B cell (primary cell): Measurements from ENCODE around the gene CEACAM16. TPM values are rescaled to one million over a fixed set of nuclear protein-coding genes. Genes with fewer than 3 reads are reported as not detected.

ENCODE experiments used
- ATAC-seq: fragments of 200-7000 bp; cut with Tn5 transposase; one replicate; pipeline ENCODE4 v1.10.0; 2021; ENCODE audit warnings: low read depth, mild to moderate bottlenecking, moderate number of reproducible peaks, moderate library complexity
- CTCF ChIA-PET: fragments of 350-600 bp; sonication (Branson Sonifier 250); formaldehyde crosslinking; loops from one replicate; lab custom pipeline; 2021; ENCODE audit warnings: antibody characterized with exemption, inconsistent platforms; lab: Charles Lee
- POLR2A ChIA-PET: fragments of 350-600 bp; sonication (Branson Sonifier 250); formaldehyde crosslinking; loops from one replicate; lab custom pipeline; 2021; ENCODE audit warnings: antibody characterized with exemption; lab: Charles Lee
- DNase-seq: peaks from one replicate; pipeline ENCODE4 v3.0.0; 2013
- H2AFZ ChIP-seq: 2 replicates; pipeline ENCODE4 v1.6.1; 2012; ENCODE audit warnings: mild to moderate bottlenecking, low read depth, low read length; ENCODE audit not compliant: insufficient read depth, poor library complexity, severe bottlenecking
- H3K27ac ChIP-seq, 2 donors: 1 replicate in 1 of 2; 2 replicates in 1 of 2; pipeline ENCODE4 v1.5.1; 2012 to 2013; ENCODE audit warnings: low read length in 2 of 2, mild to moderate bottlenecking in 2 of 2, moderate library complexity in 1 of 2
- H3K27me3 ChIP-seq, 4 experiments: fragments of 200-600 bp in 1 of 4; sonication (generic) in 1 of 4; replicated peaks in 1 of 4; 1 replicate in 2 of 4; 2 replicates in 2 of 4; pipeline versions ENCODE4 v1.6.1 to v1.7.0; 2013 to 2016; ENCODE audit warnings: low read length in 3 of 4, mild to moderate bottlenecking in 2 of 4, mixed read lengths in 1 of 4, moderate library complexity in 1 of 4; ENCODE audit not compliant: insufficient read depth in 4 of 4, control insufficient read depth in 3 of 4; ENCODE audit errors: control extremely low read depth in 1 of 4
- H3K36me3 ChIP-seq, 2 experiments: replicated peaks in 1 of 2; 1 replicate in 1 of 2; 2 replicates in 1 of 2; pipeline versions ENCODE4 v1.6.1 to v1.7.1; 2013; ENCODE audit warnings: low read length in 1 of 2; ENCODE audit not compliant: insufficient read depth in 2 of 2, control insufficient read depth in 1 of 2; ENCODE audit errors: control extremely low read depth in 1 of 2, extremely low read depth in 1 of 2
- H3K4me1 ChIP-seq, 2 donors: fragments of 200-600 bp in 1 of 2; sonication (generic) in 1 of 2; 1 replicate in 1 of 2; 2 replicates in 1 of 2; pipeline versions ENCODE4 v1.5.1 to v1.6.1; 2013 to 2017; ENCODE audit warnings: low read length in 2 of 2; ENCODE audit not compliant: control insufficient read depth in 2 of 2, insufficient read depth in 2 of 2
- H3K4me2 ChIP-seq: replicated peaks from 2 replicates; pipeline ENCODE3; 2012; ENCODE audit warnings: mild to moderate bottlenecking, low read depth, low read length; ENCODE audit not compliant: poor library complexity, severe bottlenecking
- H3K4me3 ChIP-seq, 5 experiments: fragments of 200-600 bp in 1 of 5; sonication (generic) in 1 of 5; 1 replicate in 3 of 5; 2 replicates in 2 of 5; pipeline versions ENCODE4 v1.5.1 to v1.7.0; 2011 to 2016; ENCODE audit warnings: low read length in 4 of 5, mild to moderate bottlenecking in 4 of 5, low read depth in 2 of 5, control low read depth in 1 of 5, moderate library complexity in 1 of 5; ENCODE audit not compliant: insufficient read depth in 1 of 5; ENCODE audit errors: control extremely low read depth in 1 of 5, extremely low read depth in 1 of 5
- H3K79me2 ChIP-seq: fragments of 200-600 bp; sonication (generic); one replicate; pipeline ENCODE4 v1.6.0; 2016; ENCODE audit warnings: low read length; ENCODE audit not compliant: control insufficient read depth, insufficient read depth
- H3K9ac ChIP-seq: fragments of 200-600 bp; sonication (generic); 2 replicates; pipeline ENCODE4 v1.6.1; 2017; ENCODE audit warnings: mild to moderate bottlenecking, low read length, moderate library complexity
- H3K9me3 ChIP-seq, 3 donors: one replicate each; pipeline versions ENCODE4 v1.6.1 to v1.7.1; 2013; ENCODE audit warnings: low read length in 2 of 3; ENCODE audit not compliant: control insufficient read depth in 2 of 3, insufficient read depth in 1 of 3; ENCODE audit errors: control extremely low read depth in 1 of 3
- H4K20me1 ChIP-seq: 2 replicates; pipeline ENCODE4 v1.6.0; 2012; ENCODE audit warnings: mild to moderate bottlenecking, low read length; ENCODE audit not compliant: insufficient read depth, control insufficient read depth, poor library complexity, severe bottlenecking
- H3K27ac Mint-ChIP-seq: one replicate; pipeline ENCODE4 v1.8.0; 2021; ENCODE audit warnings: mixed read lengths
- H3K27me3 Mint-ChIP-seq: one replicate; pipeline ENCODE4 v1.8.0; 2021; ENCODE audit warnings: mixed read lengths
- H3K4me1 Mint-ChIP-seq: one replicate; pipeline ENCODE4 v1.8.0; 2021; ENCODE audit warnings: mixed read lengths
- H3K4me3 Mint-ChIP-seq: one replicate; pipeline ENCODE4 v1.8.0; 2021; ENCODE audit warnings: mixed read lengths
- H3K9me3 Mint-ChIP-seq: one replicate; pipeline ENCODE4 v1.8.0; 2022; ENCODE audit warnings: mixed read lengths; ENCODE audit not compliant: insufficient read depth
- EZH2 ChIP-seq: IDR thresholded peaks from 2 replicates; pipeline ENCODE4 v1.6.1; 2012; ENCODE audit warnings: borderline replicate concordance, low read depth, mild to moderate bottlenecking, moderate library complexity, low read length; ENCODE audit not compliant: insufficient read depth, poor library complexity, severe bottlenecking
- WGBS: methylation state at CpG from one replicate; pipeline ENCODE4 v1.1.5; 2013; ENCODE audit warnings: missing lambda C conversion rate; ENCODE audit not compliant: insufficient coverage; 5-methylcytosine and 5-hydroxymethylcytosine counted together
- intact Hi-C: fragments of 100-400 bp; cut with micrococcal nuclease; formaldehyde crosslinking; loops from one replicate; pipeline ENCODE4 v1.10.0; 2022
- polyA plus RNA-seq: library from polyadenylated mRNA; depleted of rRNA; stranded (reverse); fragments of >200 nt; gene quantifications from 2 replicates; pipeline ENCODE4 v1.2.3, GENCODE V29; 2012
- total RNA-seq, 2 donors: library from RNA; stranded (reverse); fragments of 120-200 nt in 1 of 2; gene quantifications; 1 replicate in 1 of 2; 2 replicates in 1 of 2; pipeline versions ENCODE4 v1.2.3 to v1.2.4, GENCODE V29; 2013 to 2022
- TF ChIP-seq, protein P1 (sequence below): fragments of 200-600 bp; IDR thresholded peaks from one replicate; pipeline ENCODE4 v1.8.0; 2022; ENCODE audit warnings: antibody characterized with exemption, mild to moderate bottlenecking

Gene CEACAM16
- total and polyA plus RNA-seq, 2 donors (not counting 1 experiment from before 2014, with no cell fraction given) = not detected

DNA sequence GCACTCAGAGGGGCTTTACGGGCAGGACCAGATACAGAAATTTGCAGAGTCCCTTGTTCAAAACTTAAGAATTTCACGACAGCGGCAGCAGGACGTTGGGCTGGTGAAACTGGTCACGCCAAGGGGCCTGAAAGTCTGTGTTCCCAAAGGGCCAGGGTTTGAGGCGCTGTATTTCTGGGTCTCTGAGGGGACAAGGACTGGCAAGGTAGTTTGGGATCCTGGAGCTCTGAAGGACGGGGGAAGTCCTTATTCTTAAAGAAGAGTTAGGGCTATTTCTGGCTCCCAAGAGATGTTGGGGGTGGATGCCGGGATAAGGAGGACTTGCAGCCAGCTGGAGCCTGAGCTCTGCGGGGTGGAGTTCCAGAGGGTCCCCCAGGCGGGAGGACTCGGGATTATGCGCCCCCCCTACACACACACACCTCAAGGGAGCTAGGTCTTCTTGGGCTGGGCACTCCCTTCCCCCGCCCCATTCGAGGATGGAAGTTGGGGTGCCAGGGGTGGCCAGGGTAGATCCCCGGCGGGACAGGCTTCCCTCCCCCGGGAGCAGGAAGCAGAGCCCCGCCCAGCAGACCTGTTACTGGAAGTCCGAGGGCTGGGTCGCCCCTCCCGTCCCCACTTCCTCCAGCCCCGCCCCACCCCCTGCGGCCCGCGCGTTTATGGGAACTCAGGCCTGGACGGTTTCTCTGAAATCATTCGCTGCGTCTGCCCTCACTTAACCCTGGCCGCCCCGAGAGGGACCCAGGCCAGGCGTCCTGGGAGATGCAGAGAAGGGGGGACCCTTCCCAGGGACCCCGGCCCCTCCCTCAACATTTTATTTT is 55.2 kb downstream of the CEACAM16 start:
- H3K9me3 ChIP-seq = no peaks in the 10 kb centered on the region
- peak overlapping the region; percentile 97 for H3K4me2 ChIP-seq
- no peaks in the 10 kb centered on the region for H3K27me3 ChIP-seq
- DNase-seq = peak; percentile 77
- Mint-ChIP-seq H3K27me3 (no peaks in the 10 kb centered on the region), H3K4me3 (peak overlapping the region; percentile 97), H3K9me3 (no peaks in the 10 kb centered on the region), H3K4me1 (peaks cover 61% of the 10 kb centered on the region), H3K27ac (peak overlapping the region; percentile 98)
- peak overlapping the region; percentile 92 for H3K9ac ChIP-seq
- H3K27ac ChIP-seq = peak overlapping the region; percentile 92
- H3K79me2 ChIP-seq = peaks cover 8% of the 10 kb centered on the region
- TF ChIP-seq, protein P1, sequence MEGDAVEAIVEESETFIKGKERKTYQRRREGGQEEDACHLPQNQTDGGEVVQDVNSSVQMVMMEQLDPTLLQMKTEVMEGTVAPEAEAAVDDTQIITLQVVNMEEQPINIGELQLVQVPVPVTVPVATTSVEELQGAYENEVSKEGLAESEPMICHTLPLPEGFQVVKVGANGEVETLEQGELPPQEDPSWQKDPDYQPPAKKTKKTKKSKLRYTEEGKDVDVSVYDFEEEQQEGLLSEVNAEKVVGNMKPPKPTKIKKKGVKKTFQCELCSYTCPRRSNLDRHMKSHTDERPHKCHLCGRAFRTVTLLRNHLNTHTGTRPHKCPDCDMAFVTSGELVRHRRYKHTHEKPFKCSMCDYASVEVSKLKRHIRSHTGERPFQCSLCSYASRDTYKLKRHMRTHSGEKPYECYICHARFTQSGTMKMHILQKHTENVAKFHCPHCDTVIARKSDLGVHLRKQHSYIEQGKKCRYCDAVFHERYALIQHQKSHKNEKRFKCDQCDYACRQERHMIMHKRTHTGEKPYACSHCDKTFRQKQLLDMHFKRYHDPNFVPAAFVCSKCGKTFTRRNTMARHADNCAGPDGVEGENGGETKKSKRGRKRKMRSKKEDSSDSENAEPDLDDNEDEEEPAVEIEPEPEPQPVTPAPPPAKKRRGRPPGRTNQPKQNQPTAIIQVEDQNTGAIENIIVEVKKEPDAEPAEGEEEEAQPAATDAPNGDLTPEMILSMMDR = no peak
- TF ChIP-seq EZH2 = no peak
- H4K20me1 ChIP-seq = peaks cover 8% of the 10 kb centered on the region
- H3K4me1 ChIP-seq = peaks cover 54 to 64% of the 10 kb centered on the region in 2 donors
- peaks cover 2 to 25% of the 10 kb centered on the region in 2 experiments for H3K36me3 ChIP-seq
- H3K4me3 ChIP-seq = peak overlapping the region; percentile 63 to 94 (median 72)
- under 1% methylated on average over 23 of the region's 33 CpGs for WGBS
- ChIA-PET POLR2A (interaction anchor here (0.5 to 6.2 kb wide), 6 partner anchors 12 to 285 kb away, joined by 3 to 65 read pairs (median 8); no protein-coding TSS in a partner anchor), CTCF (interaction anchor here (0.6 to 6.2 kb wide), 9 partner anchors 10 to 80 kb away, joined by 3 to 84 read pairs (median 5); no protein-coding TSS in a partner anchor)
- ATAC-seq = peak; percentile 25
- H2AFZ ChIP-seq = no peak overlapping the region
- intact Hi-C loops = loop anchor here (1.0 to 5.0 kb wide), 5 partner anchors 16 to 323 kb away; partner anchors contain the start of genes GEMIN7, RELB and ZNF296
